Measurements from ENCODE around the gene BLOC1S1.
"Not testable (repeated sequence)": the region's sequence is repeated elsewhere in the genome, so short reads cannot be mapped to it uniquely, and the experiment has no call there.

BLOC1S1 gene

GRCh38 chr12:55745361-55746173, 29.7 kb downstream of the BLOC1S1 start:
- no peak for DNase-seq (ENCODE audit: low read depth in 2 of 2)

GRCh38 chr12:55746174-55746912, 30.5 kb downstream of the BLOC1S1 start:
- DNase-seq (ENCODE audit: low read depth in 2 of 2), result no peak

GRCh38 chr12:55746913-55747231, 31.0 kb downstream of the BLOC1S1 start:
- no peak for DNase-seq (ENCODE audit: low read depth in 2 of 2)

GRCh38 chr12:55748230-55748993, 32.6 kb downstream of the BLOC1S1 start:
- DNase-seq (ENCODE audit: low read depth in 2 of 2), result no peak

DNA sequence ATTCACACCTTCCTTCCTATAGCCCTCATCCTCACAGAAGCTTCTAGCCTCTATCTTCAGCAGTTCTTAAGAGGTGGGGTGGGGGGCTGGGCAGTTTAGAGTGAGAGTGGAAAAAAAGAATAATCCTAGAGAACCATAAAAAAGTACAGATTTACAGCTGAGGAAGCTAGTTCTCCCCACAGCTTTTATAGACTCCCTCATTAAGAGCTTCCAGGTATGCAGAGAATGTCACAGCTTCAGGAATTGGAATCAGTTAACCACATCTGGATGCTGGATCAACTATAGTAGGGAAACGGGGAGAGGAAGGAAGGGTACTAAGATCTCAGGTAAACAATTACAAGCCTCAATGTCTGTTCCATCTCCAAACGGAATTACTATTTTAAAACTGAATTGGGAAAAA, 39.4 kb downstream of the BLOC1S1 start:
- DNase-seq (ENCODE audit: low read depth in 2 of 2), result no peak

DNA sequence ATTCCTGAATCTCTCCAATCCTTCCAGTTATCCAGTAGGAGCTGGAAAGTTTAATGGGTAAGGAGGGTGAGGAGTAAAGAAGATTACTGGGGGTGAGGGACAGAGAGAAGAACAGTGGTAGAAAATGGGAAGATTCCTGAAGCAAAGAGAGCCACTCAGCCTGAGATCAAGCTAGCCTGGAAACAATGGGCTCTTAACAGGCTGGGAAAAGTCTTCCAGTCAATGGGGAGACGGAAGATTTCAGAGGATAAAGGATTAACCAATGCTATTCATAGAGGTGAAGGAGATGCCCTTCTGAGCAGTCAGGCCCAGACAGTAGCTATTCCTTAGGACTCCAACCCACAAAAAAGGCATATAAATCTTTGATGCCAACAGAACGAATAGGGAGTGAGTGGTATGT, 41.9 kb downstream of the BLOC1S1 start:
- no peak for DNase-seq (ENCODE audit: low read depth in 2 of 2)

DNA sequence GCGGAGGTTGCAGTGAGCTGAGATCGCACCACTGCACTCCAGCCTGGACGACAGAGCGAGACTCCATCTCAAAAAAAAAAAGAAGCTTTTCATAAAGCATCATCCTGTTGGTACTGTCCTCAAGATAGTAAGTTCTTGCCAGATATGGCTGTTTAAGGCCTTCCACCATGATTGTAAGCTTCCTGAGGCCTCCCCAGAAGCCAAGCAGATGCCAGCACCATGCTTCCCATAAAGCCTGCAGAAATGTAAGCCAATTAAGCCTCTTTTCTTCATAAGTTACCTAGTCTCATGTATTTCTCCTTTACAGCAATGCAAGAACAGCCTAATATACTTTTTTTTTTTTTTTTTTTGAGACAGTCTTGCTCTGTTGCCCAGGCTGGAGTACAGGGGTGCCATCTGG, 42.7 kb downstream of the BLOC1S1 start:
- not testable (repeated sequence) for DNase-seq (ENCODE audit: low read depth in 2 of 2)

DNA sequence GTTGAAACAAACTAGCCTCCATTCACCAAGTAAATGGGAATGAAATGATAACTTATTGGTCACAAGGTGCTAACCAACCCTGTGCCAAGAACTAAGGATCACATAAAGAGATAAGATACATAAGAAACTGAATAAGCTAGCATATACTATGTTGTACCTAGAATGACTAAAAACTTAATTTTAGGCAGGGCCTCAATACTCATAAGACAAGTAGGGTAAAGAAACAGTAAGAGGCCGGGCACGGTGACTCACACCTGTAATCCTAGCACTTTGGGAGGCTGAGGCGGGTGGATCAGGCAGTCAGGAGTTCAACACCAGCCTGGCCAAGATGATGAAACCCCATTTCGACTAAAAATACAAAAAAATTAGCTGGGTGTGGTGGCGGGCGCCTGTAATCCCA, 44.8 kb downstream of the BLOC1S1 start:
- DNase-seq (ENCODE audit: low read depth in 2 of 2), result no peak

GRCh38 chr12:55762646-55763045, 46.8 kb downstream of the BLOC1S1 start:
- no peak for DNase-seq (ENCODE audit: low read depth in 2 of 2)

DNA sequence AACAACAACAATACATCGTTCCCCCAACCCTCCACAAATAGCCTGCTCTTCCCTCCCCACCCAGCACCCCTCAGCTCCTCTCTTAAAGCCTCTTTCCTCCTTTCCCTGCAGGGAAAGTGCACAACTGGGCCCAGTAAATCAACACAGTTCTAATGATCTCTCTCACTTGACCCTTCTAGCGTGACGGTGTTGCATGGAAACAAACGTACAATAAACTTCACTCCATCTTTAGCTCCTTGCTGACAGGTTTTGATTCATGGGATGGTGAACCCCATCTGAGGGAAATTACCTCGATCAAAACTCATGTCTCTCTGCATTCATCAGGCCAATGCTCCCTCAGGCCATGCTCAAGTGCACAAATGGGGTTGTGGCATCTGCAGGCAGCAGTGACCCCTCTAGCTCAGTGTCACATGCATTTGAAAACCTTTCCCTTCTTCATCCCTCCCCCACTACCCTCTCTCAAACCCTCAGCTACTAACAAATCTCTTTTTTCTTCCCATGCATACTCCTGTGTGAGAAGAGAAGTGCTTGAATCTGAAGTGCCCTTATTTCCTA, 50.0 kb downstream of the BLOC1S1 start:
- no peak for DNase-seq (ENCODE audit: low read depth in 2 of 2)

DNA sequence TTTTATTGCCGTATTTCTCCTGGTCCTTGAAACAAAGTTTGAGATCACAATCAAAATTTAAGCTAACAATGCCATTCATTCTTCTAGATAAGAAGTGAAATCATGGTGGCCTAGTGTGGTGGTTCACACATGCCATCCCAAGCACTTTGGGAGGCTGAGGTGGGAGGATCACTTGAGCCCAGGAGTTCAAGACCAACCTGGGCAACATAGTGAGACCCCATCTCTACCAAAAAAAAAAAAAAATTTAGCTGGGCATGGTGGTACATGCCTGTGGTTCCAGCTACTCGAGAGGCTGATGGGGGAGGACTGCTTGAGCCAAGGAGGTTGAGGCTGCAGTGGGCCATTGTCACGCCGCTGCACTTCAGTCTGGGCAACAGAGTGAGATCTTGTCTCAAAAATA, 51.3 kb downstream of the BLOC1S1 start:
- no peak for DNase-seq (ENCODE audit: low read depth in 2 of 2)

Measured in stimulated activated CD8-positive, alpha-beta memory T cell treated with anti-CD3 and anti-CD28 coated beads, Interleukin-7, amount 100 ng/mL, for 1 hour (primary cell).